Bronchial epithelial cell (primary cell): ENCODE results near the gene SRC. TPM values are rescaled to one million over a fixed set of nuclear protein-coding genes. Genes with fewer than 3 reads are reported as not detected.
"Not testable (repeated sequence)": the region's sequence is repeated elsewhere in the genome, so short reads cannot be mapped to it uniquely, and the experiment has no call there.

Source experiments
- DNase-seq: peaks from one replicate; pipeline ENCODE4 v3.0.0-alpha.2; 2010; ENCODE audit warnings: low read depth
- FAIRE-seq: peaks from 2 replicates; lab custom pipeline; 2011; peaks lifted over from hg19 to GRCh38; lab: Jason Lieb, UNC
- H3K27me3 ChIP-seq: 2 replicates; pipeline ENCODE4 v1.5.1; 2011; ENCODE audit warnings: low read length; ENCODE audit not compliant: control insufficient read depth, insufficient read depth
- H3K36me3 ChIP-seq: 2 replicates; pipeline ENCODE4 v1.5.1; 2011; ENCODE audit warnings: low read length; ENCODE audit not compliant: control insufficient read depth, insufficient read depth
- H3K4me3 ChIP-seq: 2 replicates; pipeline ENCODE4 v1.5.1; 2011; ENCODE audit warnings: mild to moderate bottlenecking, low read depth, low read length, control low read depth
- total RNA-seq: library from RNA; depleted of rRNA; stranded (reverse); fragments of >200 nt; gene quantifications from 2 replicates; pipeline ENCODE4 v1.2.1, GENCODE V29; 2014
- TF ChIP-seq, protein P1 (sequence below): IDR thresholded peaks from 2 replicates; pipeline ENCODE4 v1.5.1; 2011; ENCODE audit warnings: mild to moderate bottlenecking, moderate library complexity, low read length, control low read depth, inconsistent platforms; ENCODE audit not compliant: insufficient read depth, severe bottlenecking

Gene SRC
- total RNA-seq, 1 donor from 2014 or later: 16.6 TPM

DNA sequence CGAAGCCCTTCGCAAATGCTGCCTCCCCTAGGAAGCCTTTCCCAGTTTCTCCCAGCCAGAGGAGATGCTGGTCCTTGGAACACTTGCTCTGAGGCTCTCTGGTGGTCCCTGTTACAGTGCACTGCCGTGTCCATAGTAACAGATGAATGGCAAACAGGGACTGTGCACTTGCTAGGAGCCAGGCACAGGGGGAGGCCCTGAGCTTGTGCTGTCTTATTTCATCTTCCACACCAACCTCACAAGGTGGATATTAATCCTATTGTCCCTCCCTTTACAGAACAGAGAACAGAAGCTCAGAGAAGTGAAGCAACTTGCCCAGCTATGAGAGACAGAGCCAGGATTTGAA is 19.0 kb downstream of the SRC start:
- DNase-seq: no peak
- H3K36me3 ChIP-seq: peaks cover 10% of the 10 kb centered on the region
- TF ChIP-seq, protein P1, sequence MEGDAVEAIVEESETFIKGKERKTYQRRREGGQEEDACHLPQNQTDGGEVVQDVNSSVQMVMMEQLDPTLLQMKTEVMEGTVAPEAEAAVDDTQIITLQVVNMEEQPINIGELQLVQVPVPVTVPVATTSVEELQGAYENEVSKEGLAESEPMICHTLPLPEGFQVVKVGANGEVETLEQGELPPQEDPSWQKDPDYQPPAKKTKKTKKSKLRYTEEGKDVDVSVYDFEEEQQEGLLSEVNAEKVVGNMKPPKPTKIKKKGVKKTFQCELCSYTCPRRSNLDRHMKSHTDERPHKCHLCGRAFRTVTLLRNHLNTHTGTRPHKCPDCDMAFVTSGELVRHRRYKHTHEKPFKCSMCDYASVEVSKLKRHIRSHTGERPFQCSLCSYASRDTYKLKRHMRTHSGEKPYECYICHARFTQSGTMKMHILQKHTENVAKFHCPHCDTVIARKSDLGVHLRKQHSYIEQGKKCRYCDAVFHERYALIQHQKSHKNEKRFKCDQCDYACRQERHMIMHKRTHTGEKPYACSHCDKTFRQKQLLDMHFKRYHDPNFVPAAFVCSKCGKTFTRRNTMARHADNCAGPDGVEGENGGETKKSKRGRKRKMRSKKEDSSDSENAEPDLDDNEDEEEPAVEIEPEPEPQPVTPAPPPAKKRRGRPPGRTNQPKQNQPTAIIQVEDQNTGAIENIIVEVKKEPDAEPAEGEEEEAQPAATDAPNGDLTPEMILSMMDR: no peak

DNA sequence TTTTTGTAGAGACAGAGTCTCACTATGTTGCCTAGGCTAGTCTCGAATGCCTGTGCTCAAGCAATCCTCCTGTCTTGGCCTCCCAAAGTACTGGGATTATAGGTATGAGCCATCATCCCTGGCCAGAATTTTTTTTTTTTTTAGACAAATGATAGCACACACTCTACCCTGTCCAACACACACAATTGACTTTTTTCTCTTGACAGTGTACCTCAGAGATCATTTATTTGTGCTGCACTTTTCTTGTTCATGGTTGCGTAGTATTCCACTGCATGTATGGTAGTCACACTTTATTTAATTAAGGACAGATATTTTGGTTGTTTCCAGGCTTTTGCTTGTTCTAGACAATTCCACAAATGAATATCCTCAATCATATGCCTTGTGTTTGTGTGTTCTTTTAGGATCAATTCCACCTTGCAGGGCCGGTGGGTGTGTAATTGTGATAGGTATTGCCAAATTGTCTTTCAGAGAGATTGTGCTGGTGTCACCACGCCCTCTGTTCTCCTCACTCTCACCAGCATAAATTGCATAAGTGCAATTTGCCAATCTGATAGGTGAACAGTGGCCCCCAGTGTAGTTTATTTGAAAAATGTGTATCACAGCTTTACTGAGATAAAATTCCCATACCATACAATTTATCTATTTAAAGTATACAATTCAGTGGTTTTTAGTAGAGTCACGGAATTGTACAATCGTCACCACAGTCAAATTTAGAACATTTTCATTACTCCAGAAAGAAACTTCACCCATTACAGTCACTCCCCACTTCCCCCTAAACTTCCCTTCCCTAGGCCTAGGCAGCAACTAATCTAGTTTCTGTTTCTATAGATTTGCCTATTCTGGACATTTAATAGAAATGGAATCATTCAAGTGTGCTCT is 20.1 kb downstream of the SRC start:
- Histone ChIP-seq H3K4me3 (no peak overlapping the region), H3K27me3 (no peaks in the 10 kb centered on the region), H3K36me3 (peaks cover 10% of the 10 kb centered on the region)
- TF ChIP-seq, protein P1: no peak
- DNase-seq: no peak
- no peak for FAIRE-seq

More for the DNA sequence above, 19.0 kb downstream of the SRC start:
- Histone ChIP-seq H3K27me3 (no peaks in the 10 kb centered on the region), H3K4me3 (no peak overlapping the region)
- no peak for FAIRE-seq

DNA sequence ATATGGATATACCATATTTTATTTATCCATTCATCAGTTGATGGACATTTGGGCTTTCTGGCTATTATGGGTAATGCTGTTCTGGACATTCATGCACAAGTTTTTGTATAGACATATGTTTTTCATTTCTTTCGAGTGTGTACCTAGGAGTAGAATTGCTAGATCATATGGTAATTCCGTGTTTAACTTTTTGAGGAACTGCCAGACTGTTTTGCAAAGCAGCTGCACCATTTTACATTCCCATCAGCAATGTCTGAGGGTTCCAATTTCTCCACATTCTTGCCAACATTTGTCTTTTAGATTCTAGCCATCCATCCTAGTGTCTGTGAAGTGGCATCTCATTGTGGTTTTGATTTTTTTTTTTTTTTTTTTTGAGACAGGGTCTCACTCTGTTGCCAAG is 20.8 kb downstream of the SRC start:
- peaks cover 10% of the 10 kb centered on the region for H3K36me3 ChIP-seq
- H3K27me3 ChIP-seq: no peaks in the 10 kb centered on the region
- H3K4me3 ChIP-seq: no peak overlapping the region
- TF ChIP-seq, protein P1: no peak
- FAIRE-seq (no peak), DNase-seq (no peak)

DNA sequence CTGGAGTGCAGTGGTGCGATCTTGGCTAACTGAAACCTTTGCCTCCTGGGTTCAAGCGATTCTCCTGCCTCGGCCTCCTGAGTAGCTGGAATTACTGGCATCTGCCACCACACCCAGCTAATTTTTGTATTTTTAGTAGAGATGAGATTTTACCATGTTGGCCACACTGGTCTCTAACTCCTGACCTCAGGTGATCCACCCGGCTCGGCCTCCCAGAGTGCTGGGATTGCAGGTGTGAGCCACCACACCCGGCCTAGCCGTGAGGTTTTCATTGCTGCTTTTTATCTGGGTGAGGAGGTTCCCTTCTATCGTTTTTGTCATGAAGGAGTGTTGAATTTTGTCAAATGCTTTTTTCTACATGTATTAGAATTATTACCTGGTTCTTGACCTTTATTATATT is 23.9 kb downstream of the SRC start:
- H3K36me3 ChIP-seq: peaks cover 5% of the 10 kb centered on the region
- DNase-seq (no peak), FAIRE-seq (no peak)
- TF ChIP-seq, protein P1: no peak
- no peaks in the 10 kb centered on the region for H3K27me3 ChIP-seq
- no peak overlapping the region for H3K4me3 ChIP-seq

DNA sequence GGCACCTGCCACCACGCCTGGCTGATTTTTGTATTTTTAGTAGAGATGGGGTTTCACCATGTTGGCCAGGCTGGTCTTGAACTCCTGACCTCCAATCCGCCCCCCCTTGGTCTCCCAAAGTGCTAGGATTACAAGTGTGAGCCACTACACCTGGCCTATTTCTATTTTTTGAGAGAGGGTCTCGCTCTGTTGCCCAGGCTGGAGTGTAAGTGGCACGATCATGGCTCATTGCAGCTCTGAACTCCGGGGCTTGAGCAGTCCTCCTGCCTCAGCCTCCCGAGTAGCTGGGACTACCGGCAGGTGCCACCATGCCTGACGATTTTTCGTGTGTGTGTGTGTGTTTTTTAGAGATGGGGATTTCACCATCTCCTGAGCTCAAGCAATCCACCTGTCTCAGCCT is 25.9 kb downstream of the SRC start:
- not testable (repeated sequence) for H3K36me3 ChIP-seq, H3K4me3 ChIP-seq, FAIRE-seq, H3K27me3 ChIP-seq, DNase-seq

DNA sequence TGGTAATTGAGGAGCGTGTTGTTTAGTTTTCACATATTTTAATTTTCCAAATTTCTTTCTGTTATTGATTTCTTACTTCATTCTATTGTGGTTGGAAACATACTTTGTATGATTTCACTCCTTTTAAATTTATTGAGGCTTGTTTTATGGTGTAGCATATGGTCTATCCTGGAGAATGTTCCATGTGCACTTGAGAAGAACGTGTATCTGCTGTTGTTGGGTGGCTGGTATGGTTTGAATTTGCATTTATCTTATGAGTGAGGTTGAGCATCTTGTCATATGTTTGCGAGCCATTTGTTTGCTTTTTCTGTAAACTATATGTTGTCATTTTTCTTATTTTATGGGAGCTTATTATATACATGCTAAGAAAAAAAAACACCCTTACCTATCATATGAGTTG is 26.5 kb downstream of the SRC start:
- DNase-seq (no peak), FAIRE-seq (no peak)
- TF ChIP-seq, protein P1: no peak
- Histone ChIP-seq H3K4me3 (no peak overlapping the region), H3K36me3 (peaks cover 4% of the 10 kb centered on the region), H3K27me3 (no peaks in the 10 kb centered on the region)
